SIG-M5 treated with dmso at 0.1 percent for 504 hours (cell line): ENCODE results near the gene KCNJ1.

Source experiments
- DNase-seq: peaks from one replicate; lab custom pipeline; 2025; ENCODE audit not compliant: unreplicated experiment; lab: John Stamatoyannopoulos, UW

The KCNJ1 gene

DNA sequence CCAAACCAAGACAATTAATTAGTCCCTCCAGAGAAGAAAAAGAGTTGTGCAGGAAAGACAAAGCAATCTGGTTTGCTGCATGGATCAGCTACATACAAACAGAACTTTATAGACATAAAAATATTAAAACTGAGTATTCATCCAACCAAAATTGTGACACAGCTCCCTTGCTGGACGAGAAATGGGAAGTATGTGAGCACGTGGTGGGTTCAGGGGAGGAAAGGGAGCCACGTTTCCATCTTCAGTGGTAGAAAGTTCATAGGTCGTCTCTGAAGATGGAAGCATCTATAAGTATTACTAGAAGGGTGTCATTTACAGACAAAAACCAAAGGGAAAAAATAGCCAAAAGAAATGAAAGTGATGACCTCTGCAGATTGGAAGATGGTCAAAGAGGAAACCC lies 17.0 kb upstream of the KCNJ1 start:
- DNase-seq: no peak

DNA sequence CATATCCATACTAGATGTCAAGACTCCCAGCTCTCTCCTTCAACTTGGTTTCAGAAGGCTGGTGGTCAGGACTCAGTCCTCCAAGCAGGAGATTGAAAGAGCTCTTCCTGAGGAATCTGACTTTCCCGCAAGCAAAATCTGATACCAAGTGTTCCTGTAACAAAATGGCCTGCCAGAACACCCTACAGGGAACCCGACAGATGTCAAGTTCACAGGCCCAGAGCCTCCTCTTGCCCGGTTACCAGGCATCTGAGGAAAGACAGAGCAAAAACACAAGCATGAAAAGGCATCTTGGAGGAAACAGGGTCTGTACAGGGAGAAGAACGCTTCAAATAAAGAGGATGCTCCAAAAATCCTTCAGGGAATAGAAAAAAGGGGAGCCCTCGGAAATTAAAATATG lies 15.4 kb upstream of the KCNJ1 start:
- DNase-seq: no peak

DNA sequence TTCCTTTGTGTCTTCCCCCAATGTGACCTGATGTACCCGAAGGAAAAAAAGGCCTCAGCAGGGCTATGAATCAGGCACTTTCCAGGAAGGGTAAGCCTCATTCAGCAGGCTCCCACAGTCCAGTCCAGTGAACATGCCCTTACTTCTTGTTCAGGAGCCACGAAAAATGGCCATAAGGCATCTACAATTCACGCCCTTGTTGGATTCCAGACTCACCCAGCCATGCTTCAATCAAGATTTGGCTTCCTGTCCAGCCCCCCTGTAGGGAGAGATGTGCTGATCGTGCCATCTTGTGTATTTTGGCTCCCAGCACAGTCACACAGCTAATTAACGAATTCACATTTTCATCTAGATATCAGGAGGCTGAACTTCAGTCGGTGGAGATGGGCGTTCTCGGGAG lies 14.1 kb upstream of the KCNJ1 start:
- no peak for DNase-seq

DNA sequence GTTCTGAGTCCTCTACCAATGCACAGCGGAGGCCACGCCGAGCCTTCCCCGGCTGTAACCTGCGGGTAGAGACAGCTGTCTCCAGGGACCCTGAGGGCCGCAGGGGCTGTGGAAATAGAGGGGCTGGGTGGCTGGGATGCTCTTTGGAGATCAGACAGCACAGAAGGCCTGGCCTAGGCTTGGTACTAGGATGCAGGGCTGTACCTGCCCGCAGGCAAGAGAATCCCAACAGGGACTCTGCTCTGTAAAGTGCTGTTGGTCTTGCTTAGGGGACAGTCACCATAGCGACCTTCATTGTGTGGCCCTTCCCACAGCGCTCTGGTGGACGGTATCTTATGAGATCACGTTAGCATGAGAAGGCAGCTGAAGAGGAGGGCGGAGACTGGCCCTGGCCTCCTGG lies 12.7 kb upstream of the KCNJ1 start:
- DNase-seq: no peak

DNA sequence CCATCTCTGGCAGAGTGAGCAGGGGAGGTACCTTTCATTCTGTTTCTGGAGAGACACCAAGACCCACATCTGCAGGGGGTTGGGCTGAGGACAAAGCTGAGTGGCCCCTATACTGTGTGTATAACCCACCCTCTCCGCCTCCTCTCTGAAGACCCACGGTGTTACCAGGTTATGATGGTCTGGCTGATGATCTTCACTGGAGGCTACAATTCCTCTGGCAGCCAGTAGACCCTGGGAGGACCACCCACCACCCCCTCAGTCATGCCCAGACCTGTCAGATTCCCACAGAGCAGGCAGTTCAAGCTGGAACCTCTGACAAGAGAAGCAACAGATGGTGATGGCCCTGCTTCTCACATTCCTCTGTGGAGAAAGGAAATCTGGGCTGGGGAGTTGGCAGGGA lies 11.4 kb upstream of the KCNJ1 start:
- no peak for DNase-seq

DNA sequence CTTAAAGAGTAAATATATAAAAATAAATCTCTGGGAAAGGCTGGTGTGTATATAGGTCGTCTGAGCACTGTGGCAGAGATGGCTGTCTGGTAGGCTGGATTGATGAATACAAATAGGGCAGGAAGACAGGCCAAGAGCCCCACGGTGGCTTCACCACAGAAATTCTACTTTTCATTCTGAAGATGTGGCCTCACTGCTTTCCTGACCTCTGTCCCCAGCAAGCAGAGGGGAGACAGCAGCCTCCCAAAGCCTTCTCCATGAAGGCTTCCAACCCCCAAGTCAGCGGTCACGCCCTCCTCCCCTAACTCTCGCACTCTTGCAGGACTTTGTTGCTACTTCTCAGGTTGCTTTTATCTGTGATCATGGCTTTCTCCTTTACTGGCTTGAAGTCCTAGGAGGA lies 10.6 kb upstream of the KCNJ1 start:
- DNase-seq: no peak

DNA sequence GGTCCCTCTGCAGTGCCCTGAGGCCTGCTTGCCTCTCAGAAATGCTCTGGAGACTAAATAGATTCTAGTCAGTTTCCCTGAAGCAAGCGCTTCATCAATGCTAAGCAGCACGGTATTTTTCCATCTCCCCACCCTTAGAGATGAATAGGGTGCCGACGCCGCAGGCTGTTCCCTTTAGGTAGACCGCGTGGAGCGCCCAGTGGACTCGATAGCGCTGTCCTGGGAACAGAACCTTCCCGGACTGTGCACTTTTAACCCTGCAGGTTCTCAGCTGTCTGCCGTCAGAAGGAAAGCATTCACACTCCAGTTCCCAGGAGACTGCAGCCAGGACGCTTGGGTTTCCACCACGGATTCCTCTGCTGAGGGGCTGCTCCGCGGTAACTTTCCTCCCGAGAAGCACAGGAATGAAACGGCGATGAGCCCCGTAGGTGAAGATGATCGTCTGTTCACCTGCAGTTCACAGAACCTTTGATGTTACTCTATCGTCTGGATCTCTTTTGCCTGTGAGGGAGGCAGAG lies 9.1 kb upstream of the KCNJ1 start:
- DNase-seq: no peak

DNA sequence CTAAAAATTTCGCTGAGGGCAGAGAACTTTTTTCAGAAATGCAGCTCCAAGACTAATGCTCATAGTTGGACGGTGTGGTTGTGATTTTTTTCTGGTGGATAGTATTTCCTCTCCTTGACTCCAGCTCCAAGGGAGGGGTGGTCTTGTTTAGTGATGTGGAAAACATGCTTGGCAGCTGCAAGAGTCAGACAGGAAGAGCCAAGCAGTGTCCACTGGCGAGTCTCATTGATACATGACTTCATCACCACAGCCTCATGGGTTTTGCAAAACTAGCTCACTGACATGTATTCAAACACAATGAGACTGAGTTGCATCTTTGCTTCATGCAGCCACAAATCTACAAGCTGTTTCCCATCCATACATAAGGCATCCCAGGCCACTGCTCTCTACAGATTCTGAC lies 7.3 kb upstream of the KCNJ1 start:
- DNase-seq: no peak

DNA sequence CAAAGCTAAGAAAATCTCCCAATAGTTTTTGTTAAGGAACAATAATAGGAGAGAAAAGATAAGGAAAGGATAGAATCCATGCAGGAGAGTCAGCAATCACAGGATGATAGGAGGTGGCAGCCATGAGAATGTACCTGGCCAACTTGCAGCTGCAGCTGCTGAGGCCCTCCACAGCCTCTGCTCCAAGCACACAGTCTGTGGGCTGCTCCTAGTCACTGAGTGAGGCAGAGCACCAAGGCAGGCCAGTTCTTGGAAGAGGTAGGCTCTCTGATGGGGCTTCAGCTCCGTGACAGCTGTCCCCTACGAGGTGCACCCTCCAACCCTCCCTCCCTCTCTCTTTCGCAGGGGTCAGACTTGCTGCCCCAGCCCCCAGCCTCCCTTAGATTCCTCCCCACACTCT lies 5.5 kb upstream of the KCNJ1 start:
- DNase-seq: no peak

DNA sequence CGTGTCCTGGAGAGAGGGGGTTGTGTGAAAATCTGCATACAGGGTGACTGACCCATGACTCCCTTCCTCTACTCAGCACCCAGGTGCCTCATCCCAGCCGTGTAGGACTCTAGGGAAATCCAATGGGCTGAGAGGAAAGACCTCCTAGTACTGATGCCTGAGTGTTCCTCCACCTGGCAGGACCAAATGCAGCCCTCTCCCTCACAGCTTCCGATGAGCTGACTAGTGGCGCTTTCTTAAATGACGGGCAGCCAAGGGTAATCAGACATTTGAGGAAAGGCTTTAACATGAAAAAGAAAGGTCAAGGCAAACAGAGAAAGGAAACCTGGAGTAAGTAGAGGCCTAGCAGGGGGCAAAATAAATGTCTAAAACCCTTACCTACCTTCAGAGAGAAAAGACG lies 5.0 kb upstream of the KCNJ1 start:
- no peak for DNase-seq

DNA sequence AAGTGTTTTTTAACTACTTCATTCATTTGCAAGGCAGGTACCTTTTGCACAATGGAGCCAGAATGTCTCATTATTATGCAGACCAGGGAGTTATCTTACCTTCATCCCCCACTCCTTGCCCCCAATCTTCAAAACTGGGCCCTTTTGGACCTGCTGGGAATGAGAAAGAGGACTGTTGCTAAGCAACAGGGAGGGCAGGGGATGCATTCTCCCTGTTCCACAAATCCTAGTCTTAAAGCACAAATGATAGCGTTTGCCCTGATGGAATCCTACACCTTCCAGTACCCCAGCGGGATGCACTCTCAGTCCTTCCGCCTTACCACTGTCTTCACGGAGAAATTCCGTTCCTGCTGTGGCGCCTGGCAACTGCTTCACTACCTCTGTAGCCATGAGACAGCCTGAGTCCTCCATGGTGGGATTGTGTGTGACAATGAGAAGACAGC lies 4.1 kb upstream of the KCNJ1 start:
- no peak for DNase-seq

DNA sequence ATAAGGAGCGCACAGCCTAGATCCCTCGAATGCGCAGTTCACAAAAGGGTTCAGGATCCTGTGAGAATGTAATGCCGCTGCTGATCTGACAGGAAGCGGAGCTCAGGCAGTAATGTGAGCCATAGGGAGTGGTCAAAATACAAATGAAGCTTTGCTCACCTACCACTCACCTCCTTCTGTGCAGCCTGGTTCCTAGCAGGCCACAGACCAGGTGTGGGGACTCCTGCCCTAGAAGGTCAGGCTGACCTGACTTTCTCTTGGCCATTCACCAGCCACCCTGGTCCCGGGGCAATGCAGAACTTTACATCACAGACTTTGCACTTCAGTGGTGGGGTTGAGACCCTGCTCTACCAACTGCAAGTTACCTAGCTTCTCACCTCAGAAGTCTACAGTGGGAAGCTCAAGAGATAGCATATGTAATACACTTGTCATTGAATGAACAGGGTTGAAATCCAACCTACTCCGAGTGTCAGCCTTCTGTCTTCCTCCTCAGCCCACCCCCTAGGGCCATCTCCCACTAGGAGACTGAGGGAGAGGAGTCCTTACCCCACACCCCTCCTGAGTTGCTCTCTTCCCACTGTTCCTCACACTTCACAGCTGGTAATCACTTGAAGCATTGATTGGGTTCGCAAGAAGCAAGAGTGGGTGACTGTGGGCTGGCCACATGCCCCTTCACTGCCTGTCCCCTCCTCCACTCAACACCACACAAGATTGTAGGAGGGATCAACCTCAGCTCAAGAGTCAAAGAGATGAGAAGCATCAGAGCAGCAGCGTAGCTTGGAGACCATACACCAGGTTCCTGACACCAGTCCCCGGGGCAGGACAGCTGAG lies 2.0 kb upstream of the KCNJ1 start:
- DNase-seq: no peak

DNA sequence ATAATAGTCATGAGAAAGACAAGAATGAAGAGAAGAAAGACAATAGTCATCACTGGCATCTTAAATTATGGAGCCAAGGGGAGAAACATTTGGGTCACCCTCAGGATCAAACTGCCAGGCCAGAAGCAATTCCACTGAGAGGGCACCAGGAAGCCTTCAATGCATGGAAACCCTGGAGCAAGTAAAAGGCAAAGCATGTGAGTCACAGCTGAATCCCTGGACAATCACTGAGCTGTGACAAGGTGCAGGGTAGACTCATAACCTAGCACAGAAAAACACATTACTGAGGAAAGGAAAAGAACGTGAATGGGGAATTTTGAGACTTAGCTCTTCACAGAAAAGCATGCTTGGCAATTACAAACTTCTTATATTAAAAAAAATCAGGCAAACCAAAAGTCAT lies 1.6 kb downstream of the KCNJ1 start:
- DNase-seq: no peak

DNA sequence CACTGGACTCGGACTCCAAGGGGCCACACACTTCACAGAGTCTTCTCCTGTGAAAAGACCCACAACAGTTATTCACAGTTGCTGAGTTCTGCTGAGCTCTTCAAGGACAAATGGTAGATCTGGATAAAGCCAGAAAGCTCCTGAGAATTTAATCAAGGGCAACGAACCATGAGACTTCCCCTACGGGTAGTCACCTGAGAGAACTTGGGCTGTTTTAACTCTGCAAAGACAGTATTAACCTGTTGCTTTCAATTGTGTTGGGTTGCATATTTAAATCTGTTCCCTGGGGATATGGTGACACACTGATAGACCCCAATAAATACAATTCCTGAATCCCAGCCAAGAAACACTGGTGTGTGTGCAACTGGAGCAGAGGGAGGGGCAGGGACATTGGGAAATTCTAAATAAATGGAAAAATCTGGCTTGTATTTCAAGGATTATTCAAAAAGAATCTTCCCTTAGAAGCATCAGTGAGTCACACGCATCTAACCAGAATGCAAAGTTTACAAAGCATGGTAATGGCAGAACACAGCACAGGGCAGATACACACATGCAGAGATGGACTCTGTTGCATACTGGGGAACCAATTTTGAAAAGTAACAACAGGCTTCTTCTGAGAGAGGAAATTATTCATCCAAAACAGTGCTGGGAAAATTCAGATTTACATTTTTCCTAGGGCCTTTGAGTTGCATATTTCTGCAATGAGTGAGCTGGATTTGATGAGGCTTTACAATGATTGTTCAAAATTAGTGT lies 4.0 kb downstream of the KCNJ1 start:
- no peak for DNase-seq

DNA sequence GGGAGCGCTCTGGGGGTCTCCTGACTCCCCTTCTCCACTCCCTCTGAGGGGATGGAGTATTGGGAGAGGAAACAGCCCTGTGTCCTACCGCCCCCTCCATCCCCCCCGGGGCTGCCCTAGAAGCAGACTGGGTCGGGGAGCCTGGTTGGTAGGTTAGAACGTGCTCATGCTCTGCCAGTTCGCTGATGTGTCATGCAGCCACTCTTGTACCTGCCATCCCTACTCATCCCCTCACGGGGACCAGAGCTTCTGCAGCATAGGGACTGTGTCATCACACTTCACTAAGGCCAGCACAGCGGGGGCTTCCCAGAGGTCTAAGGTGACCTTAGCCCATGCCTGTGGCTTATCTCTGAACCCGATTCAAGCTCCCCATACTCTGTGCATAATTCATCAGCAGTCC lies 4.7 kb downstream of the KCNJ1 start:
- no peak for DNase-seq

DNA sequence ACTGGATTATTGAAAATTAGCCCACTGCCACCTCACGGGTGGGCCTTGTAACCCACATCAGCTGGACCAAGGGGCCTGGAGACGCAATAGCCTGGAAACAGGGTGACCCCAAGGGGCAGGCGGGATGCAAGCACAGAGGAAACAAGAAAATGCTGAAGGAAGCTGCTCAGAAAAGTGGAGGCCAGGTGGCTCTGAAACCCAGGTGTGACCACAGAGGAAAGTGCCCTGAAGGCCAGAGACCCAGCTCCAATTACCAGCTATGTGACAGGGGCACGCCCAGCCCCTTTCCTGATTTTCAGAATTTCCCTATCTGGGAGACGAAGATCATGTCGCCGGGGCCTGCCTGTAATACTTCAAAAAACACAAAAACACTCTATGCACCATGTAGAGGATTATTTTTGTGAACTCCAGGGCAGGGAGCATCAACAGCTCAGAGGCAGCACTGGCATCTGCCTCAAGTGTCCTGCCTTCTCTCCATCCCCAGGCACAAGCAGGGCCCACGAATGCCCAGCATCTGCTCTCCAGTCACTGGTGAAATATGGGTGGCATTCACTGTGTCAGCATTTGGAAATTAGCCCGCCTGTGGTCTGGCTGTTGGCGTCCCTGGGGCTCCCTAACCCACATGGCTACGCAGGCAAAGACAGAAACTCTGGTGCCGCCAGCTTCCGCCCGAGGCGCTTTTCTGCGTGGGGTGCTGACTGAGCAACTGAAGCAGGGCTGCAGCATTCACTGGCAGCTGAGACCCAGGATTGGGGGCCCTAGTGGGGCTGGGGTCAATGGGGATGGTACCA lies 6.3 kb downstream of the KCNJ1 start:
- no peak for DNase-seq

DNA sequence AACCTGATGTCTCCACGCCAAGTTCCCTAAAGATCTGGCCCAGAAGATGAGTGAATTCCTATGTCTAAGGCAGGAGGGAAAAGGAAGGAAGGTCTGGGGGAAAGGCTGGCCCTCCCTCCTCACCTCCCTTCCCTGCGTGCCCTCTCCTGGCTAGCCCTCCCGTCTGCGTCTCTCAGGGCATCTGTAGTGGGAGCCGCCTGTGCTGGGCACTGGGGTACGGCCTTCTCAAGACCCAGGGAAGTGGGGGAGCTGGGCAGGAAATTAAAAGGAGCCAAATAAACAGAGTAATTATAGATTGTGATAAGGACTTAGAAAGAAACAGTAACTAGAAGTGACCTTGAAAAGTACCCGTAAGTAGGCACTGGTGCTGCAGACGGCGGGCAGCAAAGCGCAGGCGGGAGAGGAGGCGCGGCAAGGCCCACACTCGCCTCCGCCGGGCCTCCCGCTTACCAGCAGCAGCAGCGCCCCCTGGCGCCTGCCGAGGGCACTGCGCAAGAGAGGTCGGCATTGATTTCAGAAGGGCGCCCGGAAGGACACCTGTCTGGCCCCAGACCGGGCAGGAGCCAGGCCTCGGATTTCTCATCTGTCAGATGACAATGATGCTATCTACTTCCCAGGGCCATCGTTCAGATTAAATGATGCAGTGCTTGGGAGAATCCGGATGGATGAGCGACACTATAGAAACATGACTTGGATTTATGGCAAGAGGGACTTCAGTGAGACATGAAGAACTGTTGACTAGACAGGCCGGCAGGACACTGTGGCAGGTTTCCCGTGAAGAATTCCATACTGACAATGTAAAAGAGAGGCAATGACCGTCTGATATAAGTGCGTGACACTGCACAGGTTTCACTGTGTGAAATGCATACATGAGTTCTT lies 7.3 kb downstream of the KCNJ1 start:
- DNase-seq: no peak

DNA sequence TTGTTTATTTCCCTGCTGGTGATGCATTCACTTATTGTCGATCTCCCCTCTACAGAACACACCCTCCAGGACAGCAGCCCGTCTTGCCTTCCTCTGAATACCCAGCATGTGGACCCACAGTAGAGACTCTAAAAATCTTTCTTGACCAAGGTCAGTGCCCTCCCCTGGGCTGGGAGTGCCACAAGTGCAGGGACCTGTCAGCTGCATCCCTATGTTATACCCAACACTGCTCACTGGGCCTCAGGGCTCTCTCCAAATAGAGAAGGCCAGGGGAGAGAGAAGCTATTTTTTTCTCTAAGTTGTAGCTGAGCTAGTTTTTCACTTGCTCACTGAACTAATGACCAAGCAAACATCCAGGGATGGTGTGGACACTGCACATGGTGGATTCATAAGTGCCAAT lies 9.8 kb downstream of the KCNJ1 start:
- DNase-seq: no peak

DNA sequence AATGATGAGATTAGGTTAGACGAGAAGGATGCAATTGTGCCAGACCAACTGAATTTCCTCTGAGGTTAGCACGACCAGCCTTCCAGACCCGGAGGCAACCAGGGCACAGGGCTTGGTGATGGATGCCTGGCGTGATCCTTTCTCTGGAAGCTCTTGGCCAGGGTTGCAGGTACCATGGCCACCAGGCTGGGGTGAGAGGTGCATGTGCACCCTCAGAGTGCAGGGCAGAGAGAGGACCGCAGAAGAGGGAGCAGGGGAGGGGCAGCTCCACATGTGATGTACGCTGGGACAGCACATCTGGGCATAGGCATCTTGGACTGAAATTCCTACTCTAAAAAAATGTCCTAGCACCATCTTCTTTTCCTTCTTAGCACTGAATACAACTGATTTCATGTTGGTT lies 10.9 kb downstream of the KCNJ1 start:
- DNase-seq: no peak

DNA sequence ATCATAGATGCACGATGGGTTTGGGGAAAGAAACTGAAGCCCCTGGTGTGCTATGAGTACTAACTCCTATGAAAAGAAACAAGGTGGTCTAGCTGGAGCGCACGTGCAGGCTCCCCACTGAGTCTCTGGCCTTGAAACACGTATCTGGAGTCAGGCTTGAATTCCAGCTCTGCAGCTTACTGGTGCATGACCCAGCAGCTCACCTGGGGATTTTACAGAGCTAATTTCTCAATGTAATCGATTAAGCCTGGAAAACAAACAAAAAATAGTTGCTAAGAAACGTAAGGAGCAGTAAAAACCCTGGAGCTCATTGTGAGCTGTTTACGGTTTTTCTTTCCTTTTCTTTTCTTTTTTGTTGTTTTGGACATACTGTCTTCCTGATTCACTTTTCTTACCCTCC lies 12.3 kb downstream of the KCNJ1 start:
- DNase-seq: no peak

DNA sequence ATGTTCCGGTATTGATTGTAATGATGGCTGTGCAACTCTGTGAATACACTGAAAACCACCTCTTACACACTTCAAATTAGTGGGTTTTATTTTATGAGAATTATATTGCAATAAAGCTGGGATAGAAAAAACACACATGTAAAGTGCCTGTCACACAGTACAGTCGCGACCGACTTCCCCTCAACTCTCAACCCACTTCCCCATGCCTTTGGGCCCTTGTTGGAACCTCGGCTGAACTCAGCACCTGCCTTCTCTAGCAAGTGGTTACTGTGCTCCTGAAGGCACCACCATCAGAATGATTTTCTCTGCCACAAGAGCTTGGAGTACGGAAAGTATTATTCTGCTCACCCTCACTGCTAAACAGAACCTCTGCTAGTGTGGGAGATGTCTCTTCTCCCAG lies 13.5 kb downstream of the KCNJ1 start:
- no peak for DNase-seq
